ENCODE measurements around the gene LCE2B.
"Not testable (repeated sequence)": the region's sequence is repeated elsewhere in the genome, so short reads cannot be mapped to it uniquely, and the experiment has no call there.

LCE2B gene, protein sequence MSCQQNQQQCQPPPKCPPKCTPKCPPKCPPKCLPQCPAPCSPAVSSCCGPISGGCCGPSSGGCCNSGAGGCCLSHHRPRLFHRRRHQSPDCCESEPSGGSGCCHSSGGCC

DNA sequence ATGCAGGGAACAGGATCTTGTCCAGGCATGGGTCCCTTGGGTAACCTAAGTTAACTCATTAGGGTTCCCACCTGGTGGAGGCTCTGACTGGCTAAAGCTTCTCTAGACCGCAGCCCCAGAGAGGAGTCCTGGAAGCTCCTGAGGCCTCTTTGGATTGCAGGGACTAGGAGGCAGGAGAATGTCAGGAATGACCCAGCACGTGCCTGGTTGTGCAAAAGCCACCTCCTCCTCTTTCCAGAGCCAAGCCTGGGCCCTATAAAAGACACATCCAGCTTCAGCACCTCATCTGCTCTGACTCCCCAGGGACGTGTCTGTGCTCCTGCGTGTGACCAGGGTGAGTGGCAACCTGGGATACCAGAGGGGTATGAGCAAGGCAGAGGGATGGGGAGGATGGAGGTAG is at the start of gene LCE2B:
Gene LCE2B, plus strand, starts transcription at position 301 of the 400 bp plus-strand sequence. CDS start 721 bp downstream, outside the sequence.
- DNase-seq (ENCODE audit: low read depth); H3K4me3 ChIP-seq (ENCODE audit: low read depth, low read length): not testable (repeated sequence)

DNA sequence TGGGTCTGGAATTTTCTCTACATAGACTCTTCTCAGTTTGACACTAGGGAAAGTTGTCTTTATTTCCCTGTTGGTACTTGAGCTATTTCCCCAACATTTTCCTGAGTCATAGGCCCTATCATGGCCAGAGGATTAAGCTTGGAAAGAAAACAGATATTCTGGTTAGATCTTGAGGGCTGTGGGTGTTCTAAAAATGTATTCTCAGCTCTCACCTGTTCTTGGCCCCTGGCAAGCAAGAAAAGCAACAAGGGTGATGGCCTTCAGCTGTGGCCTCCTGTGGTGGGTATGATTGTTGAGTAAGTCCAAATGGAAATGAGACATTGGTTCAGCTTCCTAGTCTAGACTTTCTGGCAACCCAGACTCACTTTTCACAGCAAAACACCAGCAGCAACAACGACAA is 45.6 kb upstream of the LCE2B start:
- DNase-seq (ENCODE audit: low read depth) = peak; percentile 4

DNA sequence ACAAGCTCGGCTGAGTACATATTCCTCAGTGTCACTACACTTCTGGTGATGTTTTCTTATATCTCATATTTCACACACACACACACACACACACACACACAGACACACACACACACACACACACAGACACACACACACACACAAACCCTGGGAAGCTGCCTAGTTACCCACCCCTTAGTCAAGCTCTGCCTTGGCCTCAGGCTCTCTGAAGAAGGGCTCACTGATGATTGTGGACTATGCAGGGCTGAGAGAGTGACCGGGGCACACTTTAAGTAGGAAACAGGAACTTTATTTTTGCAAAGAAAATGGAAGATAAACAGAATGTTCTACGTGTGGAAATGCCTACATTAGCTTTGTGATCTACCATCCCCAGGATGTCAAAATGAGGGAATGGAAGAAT is 42.0 kb upstream of the LCE2B start:
- DNase-seq (ENCODE audit: low read depth) = no peak
- H3K4me3 ChIP-seq (ENCODE audit: low read depth, low read length) = no peak overlapping the region

More for the DNA sequence above, 45.6 kb upstream of the LCE2B start:
- no peak overlapping the region for H3K4me3 ChIP-seq (ENCODE audit: low read depth, low read length)

DNA sequence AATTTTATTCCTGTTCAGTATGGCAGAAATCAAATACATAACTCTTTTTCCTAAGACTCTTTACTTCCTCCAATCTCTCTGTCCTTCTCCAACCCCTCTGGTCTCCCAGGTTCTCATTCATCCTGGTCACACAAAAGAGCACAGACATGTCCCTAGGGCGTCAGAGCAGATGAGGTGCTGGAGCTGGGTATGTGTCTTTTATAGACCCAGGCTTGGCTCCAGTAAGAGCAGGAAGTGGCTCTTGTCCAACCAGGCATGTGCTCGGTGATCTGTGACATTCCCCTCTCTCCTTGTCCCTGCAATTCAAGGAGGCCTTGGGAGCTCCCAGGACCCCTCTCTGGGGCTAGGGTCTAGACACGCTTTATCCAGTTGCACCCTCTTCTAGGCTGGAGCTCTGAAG is 40.8 kb upstream of the LCE2B start:
- no peak for DNase-seq (ENCODE audit: low read depth)
- no peak overlapping the region for H3K4me3 ChIP-seq (ENCODE audit: low read depth, low read length)

DNA sequence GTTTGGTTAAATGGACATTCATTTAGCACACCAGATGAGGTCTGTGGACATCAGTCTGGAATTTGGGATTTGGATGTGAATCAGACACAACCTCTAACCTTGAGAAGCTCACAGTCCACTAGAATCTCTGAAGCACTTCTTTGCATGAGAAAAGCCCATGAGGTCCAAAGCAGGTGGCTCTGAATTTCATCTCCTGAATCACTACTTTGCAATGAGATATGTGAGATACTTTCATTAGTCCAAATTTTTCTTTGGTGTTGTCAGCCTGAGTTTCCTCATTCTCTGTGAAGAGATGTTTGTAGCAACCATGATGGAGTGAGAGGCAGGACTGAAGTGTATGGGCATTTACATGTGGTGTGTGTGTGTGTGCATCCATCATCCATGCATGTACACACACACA is 39.3 kb upstream of the LCE2B start:
- DNase-seq (ENCODE audit: low read depth) = no peak
- H3K4me3 ChIP-seq (ENCODE audit: low read depth, low read length) = no peak overlapping the region

DNA sequence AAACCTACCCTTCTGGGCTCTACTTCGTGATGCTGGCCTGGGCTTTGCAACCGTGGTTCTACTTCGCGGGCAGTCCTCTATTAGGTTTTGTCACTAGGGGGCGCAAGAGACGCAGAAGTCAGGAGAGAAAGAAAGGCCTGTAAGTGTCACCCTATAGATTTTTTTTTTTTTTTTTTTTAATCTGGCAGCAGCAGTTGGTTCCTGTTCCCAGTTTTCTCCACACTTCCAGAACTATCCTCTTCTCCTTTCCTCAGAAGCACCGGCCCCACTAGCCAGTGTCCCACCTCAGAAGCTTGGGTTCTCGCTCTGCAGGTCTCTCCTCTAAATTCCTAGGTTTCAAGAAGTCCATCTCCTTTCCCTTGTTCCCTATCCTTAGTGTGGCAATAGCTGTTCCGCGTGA is 31.8 kb upstream of the LCE2B start:
- peak; percentile 3 for DNase-seq (ENCODE audit: low read depth)
- H3K4me3 ChIP-seq (ENCODE audit: low read depth, low read length) = no peak overlapping the region

DNA sequence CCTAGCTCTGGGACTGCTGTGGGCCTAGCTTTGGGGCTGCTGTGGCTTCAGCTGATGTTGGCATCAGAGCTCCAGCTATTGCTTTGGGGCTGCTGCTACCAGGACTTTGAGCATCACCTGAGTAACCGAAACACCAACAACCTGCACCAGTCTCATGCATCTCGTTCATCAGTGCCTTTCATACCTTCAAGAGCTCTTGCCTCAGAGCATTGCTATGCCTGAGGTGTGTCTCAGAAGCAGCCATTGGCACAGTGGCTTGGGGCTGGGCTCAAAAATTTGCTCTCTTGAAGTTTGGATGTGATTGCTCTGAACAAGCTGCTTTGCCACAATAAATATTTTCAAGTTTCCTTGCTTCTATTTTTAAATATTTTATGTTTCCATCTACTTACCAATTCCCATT is 29.5 kb upstream of the LCE2B start:
- no peak for DNase-seq (ENCODE audit: low read depth)
- H3K4me3 ChIP-seq (ENCODE audit: low read depth, low read length) = no peak overlapping the region

DNA sequence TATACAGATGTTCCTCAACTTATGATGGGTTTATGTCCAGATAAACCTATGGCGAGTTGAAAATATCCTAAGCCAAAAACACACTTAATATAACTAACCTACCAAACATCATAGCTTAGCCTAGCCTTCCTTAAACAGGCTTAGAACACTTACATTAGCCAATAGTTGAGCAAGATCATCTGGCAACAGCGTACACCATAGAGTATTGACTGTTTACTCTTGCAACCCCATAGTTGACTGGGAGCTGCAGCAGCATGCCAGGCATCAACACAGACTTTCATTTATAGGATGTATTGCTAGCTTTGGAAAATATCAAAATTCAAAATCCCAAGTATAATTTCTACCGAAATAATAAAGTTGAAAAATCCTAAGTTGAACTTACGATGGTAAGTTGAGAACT is 28.2 kb upstream of the LCE2B start:
- DNase-seq (ENCODE audit: low read depth) = no peak
- no peak overlapping the region for H3K4me3 ChIP-seq (ENCODE audit: low read depth, low read length)

DNA sequence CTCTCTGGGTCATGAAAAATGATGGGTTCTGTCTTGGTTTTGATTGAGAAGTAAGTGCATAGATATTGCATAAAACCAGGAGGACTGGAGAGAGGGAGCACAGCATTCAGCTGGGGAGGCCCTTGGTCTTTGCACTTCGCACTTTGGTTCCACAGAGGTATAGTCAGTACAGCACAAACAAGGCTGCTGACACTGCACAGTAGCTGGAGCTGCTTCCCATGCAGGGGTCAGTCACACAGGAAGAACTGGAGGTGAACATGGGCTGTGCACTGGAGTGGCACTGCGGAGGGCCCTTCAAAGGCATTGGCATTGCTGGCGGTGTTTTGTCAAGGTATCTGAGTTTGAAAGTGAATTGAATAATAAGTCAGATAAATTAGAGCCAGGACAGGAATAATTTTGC is 27.3 kb upstream of the LCE2B start:
- no peak overlapping the region for H3K4me3 ChIP-seq (ENCODE audit: low read depth, low read length)
- DNase-seq (ENCODE audit: low read depth) = no peak

DNA sequence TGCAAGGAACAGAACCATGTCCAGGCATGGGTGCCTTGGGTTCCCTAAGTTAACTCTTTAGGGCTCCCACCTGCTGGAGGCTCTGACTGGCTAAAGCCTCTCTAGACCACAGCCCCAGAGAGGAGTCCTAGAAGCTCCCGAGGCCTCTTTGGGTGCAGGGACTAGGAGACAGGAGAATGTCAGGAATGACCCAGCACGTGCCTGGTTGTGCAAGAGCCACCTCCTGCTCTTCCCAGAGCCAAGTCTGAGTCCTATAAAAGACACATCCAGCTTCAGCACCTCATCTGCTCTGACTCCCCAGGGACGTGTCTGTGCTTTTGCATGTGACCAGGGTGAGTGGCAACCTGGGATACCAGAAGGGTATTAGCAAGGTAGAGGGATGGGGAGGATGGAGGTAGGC is 22.8 kb upstream of the LCE2B start, which contains the start of gene LCE2D:
Gene LCE2D, plus strand, starts transcription at position 283 of the 400 bp plus-strand sequence. CDS start 726 bp downstream, outside the sequence.
- DNase-seq (ENCODE audit: low read depth) = no peak
- no peak within 1 kb of the TSS for H3K4me3 ChIP-seq (ENCODE audit: low read depth, low read length)

DNA sequence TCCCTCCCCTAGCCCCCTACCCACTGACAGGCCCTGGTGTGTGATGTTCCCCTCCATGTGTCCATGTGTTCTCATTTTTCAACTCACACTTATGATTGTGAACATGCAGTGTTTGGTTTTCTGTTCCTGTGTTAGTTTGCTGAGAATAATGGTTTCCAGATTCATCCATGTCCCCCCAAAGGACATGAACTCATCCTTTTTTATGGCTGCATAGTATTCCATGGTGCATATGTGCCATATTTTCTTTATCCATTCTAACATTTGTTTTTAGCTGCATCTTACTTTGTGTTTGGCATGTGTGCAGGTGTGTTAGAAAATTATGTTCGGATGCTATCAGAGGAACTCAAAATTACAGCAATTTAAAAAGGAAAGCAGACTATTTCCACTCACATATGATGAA is 19.8 kb upstream of the LCE2B start:
- DNase-seq (ENCODE audit: low read depth); H3K4me3 ChIP-seq (ENCODE audit: low read depth, low read length): not testable (repeated sequence)

DNA sequence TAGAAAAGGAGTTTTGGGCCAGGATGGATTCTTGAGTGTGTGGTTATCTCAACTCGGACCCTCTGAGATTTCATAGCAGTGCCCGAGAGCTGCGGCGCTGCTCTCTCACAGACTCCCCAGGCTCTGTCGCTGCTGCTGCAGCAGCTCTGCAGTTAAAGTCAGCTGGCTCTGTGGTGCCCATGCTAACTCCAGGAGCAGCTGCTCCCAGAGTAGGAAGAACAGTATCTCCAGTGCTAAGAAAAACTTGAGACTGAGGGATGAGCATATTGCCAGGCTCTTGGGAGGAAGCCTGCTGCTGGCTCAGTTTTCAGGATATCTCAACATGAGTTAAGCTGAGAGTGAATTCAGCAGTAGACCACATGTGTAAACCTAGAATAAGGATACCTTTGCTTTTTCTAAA is 18.3 kb upstream of the LCE2B start:
- DNase-seq (ENCODE audit: low read depth) = no peak
- no peak overlapping the region for H3K4me3 ChIP-seq (ENCODE audit: low read depth, low read length)

DNA sequence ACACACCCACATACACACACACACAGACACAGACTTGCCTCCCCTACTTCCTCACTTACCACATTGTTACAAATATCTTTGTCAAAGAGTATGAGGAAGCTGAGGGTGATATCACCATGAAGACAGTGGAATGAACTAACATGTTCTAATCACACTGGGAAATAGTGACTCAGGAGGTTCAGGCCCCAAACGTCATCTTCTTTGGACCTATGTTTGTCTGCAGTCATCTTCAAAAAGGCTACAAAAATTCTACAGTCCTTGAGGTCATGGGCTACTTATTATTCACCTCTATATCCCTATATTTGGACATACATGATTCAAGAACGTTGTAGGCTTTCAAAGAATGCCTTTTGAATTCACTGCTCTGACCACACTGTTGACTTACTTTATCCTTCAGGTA is 12.9 kb upstream of the LCE2B start:
- no peak for DNase-seq (ENCODE audit: low read depth)

DNA sequence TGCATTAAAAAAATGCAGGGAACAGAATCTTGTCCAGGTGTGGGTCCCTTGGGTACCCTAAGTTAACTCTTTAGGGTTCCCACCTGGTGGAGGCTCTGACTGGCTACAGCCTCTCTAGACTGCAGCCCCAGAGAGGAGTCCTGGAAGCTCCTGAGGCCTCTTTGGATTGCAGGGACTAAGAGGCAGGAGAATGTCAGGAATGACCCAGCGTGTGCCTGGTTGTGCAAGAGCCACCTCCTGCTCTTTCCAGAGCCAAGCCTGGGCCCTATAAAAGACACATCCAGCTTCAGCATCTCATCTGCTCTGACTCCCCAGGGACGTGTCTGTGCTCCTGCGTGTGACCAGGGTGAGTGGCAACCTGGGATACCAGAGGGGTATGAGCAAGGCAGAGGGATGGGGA is 10.9 kb upstream of the LCE2B start, which contains the start of gene LCE2C:
Gene LCE2C, plus strand, starts transcription at position 297 of the 400 bp plus-strand sequence. CDS start 737 bp downstream, outside the sequence.
- H3K4me3 ChIP-seq (ENCODE audit: low read depth, low read length); DNase-seq (ENCODE audit: low read depth): not testable (repeated sequence)

More for the DNA sequence above, 12.9 kb upstream of the LCE2B start:
- no peak overlapping the region for H3K4me3 ChIP-seq (ENCODE audit: low read depth, low read length)

DNA sequence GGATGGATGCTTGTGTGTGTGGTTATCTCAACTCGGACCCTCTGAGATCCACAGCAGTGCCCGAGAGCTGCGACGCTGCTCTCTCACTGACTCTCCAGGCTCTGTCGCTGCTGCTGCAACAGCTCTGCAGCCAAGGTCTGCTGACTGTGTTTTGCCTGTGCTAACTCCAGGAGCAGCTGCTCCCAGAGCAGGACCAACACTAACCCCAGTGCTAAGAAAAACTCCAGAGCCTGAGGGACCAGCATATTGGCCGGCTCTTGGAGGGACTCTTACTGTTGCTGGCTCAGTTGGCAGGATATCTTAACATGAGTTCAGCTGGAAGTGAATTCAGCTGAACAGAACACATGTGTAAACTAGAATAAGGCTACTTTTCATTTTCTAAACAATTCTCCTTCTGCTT is 6.5 kb upstream of the LCE2B start:
- no peak for DNase-seq (ENCODE audit: low read depth)
- no peak overlapping the region for H3K4me3 ChIP-seq (ENCODE audit: low read depth, low read length)

DNA sequence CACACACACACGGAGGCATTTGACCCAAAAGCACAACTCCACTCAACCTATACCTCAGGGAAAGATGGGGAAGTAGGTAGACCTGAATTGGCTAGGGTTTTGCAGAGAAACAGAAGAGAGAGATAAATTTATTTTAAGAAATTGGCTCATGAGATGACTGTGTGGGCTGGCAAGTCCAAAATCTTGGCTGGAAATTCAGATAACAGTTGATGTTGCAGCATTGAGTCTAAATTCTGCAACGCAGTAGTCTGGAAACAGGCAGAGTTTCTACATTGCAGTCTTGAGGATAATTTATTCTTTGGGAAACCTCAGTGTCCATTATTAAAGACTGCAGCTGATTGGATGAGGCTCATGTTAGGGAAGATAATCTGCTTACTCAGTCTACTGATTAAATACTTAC is 4.3 kb upstream of the LCE2B start:
- no peak for DNase-seq (ENCODE audit: low read depth)
- H3K4me3 ChIP-seq (ENCODE audit: low read depth, low read length) = no peak overlapping the region

DNA sequence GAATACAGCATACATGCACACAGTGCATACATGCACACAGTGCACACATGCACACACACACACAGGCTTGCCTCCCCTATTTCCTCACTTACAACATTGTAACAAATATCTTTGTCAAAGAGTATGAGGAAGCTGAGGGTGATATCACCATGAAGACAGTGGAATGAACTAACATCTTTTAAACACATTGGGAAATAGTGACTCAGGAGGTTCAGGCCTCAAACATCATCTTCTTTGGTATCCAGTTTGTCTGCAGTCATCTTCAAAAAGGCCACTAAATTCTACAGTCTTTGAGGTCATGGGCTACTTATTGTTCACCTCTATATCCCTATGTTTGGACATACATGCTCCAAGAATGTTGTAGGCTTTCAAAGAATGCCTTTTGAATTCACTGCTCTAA is 2.1 kb upstream of the LCE2B start:
- no peak for DNase-seq (ENCODE audit: low read depth)
- no peak overlapping the region for H3K4me3 ChIP-seq (ENCODE audit: low read depth, low read length)

DNA sequence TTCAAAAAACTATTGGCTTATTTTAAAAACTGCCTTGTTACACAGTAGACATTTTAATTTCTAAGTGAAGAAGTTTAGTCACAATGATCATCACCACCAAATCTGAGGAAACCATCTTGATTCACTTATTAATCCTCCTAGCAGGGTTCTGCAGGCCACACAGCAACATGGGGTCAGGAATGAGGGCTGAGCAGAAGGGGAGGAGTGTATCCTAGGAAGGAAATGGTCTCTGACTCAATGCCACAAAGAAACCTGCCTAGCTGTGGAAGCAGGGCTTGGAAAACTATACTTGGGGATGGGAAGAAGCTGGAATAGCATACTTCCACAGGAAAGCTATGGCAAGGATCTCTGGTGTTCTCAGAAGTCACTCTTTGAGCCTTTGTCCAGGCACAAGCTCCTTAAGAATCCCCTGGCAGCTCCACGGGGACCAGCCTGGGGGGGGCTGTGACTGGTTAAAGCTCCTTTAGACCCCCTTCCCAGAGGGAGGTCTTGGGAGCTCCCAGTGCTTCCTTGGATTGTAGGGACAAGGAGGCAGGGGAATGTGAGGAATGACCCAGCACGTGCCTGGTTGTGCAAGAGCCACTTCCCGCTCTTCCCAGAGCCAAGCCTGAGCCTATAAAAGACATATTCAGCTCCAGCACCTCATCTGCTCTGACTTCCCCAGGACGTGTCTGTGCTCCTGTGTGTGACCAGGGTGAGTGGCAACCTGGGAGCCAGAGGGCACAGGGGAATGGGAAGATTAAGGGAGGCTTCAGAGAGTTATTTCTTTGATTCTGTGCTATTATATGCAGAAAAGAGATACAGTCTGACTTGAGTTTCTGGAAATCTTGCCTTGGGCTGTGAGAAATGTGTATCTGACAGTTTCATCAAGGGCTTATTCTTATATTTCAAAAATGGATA is 12.0 kb downstream of the LCE2B start, which contains the start of gene LCE2A:
Gene LCE2A, plus strand, starts transcription at position 645 of the 900 bp plus-strand sequence. CDS start 557 bp downstream, outside the sequence.
- no peak for DNase-seq (ENCODE audit: low read depth)
- no peak within 1 kb of the TSS for H3K4me3 ChIP-seq (ENCODE audit: low read depth, low read length)

DNA sequence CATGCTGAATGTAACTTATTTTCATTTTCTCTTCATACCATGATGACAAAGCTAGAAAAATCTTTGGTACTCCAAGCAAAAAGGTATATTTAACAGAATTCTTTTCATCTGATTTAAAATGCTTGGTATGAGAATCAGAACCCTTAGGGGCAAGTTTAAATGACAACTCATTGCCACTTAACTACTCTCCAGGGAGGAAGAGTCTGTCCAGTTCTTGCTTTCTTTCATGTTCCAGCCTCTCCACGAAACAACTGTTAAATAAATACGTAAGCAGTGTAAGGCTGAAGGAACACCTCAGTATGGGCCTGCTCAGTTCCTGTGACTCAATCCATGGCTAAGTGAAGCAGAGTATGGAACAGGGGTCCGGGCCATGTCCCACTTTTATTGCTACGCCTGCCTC is 13.8 kb downstream of the LCE2B start:
- no peak for DNase-seq (ENCODE audit: low read depth)

DNA sequence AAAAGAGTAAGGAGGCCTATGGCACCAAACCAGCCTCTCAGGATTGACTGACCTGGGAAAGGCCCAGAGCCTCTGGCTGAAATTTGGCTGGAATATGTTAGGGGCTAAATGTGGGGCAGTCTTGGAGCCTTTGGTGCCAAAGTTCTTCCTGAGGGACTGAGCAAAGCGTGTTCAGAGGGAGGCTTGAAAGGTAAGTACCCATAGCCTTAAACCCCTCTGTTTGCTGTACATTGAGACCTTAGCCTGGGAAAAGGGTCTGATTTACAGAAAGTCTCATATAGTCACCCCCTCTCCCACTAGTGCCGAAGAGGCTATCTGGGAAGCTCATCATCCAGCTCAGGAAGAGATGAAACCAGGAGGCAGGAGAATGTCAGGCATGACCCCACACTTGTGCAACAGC is 21.9 kb downstream of the LCE2B start, which contains the start of gene LCE4A:
Gene LCE4A, plus strand, starts transcription at position 301 of the 400 bp plus-strand sequence. CDS start 916 bp downstream, outside the sequence.
- H3K4me3 ChIP-seq (ENCODE audit: low read depth, low read length) = no peak within 1 kb of the TSS
- DNase-seq (ENCODE audit: low read depth) = no peak

More for the DNA sequence above, 13.8 kb downstream of the LCE2B start:
- no peak overlapping the region for H3K4me3 ChIP-seq (ENCODE audit: low read depth, low read length)

All from skeletal muscle cell (primary cell).